HCT116 (cell line): ENCODE measurements around the gene DNM2. TPM values are rescaled to one million over a fixed set of nuclear protein-coding genes. Genes with fewer than 3 reads are reported as not detected.

Experiments used
- ATAC-seq: fragments of 200-7000 bp; cut with Tn5 transposase; 2 replicates; pipeline ENCODE4 v1.9.1; 2020; ENCODE audit warnings: mild to moderate bottlenecking, moderate library complexity
- BruUV-seq: library from RNA; stranded (reverse); fragments of 400-500 nt; replicated peaks from 2 replicates; lab custom pipeline; 2021; lab: Mats Ljungman, UMichigan
- CTCF ChIA-PET: fragments of 300-600 bp; sonication (Branson Sonifier 250); formaldehyde crosslinking; loops from one replicate; lab custom pipeline; 2021; ENCODE audit warnings: antibody characterized with exemption; lab: Charles Lee
- POLR2A ChIA-PET: fragments of 300-600, 350-600 bp; sonication (Branson Sonifier 250); formaldehyde crosslinking; loops from one replicate; lab custom pipeline; 2021; ENCODE audit warnings: antibody characterized with exemption; lab: Charles Lee
- RAD21 ChIA-PET, 2 experiments: fragments of 300-600 bp; sonication (Branson Sonifier 250); formaldehyde crosslinking; loops; one replicate each; lab custom pipeline; 2023; ENCODE audit warnings: low total read pairs in 2 of 2; ENCODE audit not compliant: uncharacterized antibody in 2 of 2, unreplicated experiment in 2 of 2, low non-redundant PET in 1 of 2; lab: Charles Lee
- DNase-seq: peaks from one replicate; pipeline ENCODE4 v3.0.0-alpha.2; 2010; ENCODE audit warnings: low read depth, low spot score
- H2AFZ ChIP-seq: fragments of 200-600 bp; shearing (Covaris generic), sonication (generic); 2 replicates; pipeline ENCODE4 v1.6.1; 2017; ENCODE audit warnings: low read depth, mixed run types, mixed read lengths, antibody characterized with exemption, low read length; ENCODE audit not compliant: poor library complexity, severe bottlenecking
- H3K27ac ChIP-seq: 2 replicates; pipeline ENCODE4 v1.5.1; 2012; ENCODE audit warnings: low read depth, low read length
- H3K27me3 ChIP-seq: fragments of 200-600 bp; sonication (generic); 2 replicates; pipeline ENCODE4 v1.6.1; 2016; ENCODE audit warnings: mixed run types, low read length, mixed read lengths; ENCODE audit not compliant: insufficient read depth
- H3K36me3 ChIP-seq, 2 experiments: fragments of 200-500 bp in 1 of 2; fragments of 200-600 bp in 1 of 2; sonication (Bioruptor generic) in 1 of 2; sonication (generic) in 1 of 2; 2 replicates each; pipeline versions ENCODE4 v1.5.1 to v1.6.1; 2014 to 2016; ENCODE audit warnings: low read length in 2 of 2, inconsistent platforms in 1 of 2, mixed read lengths in 1 of 2, mixed run types in 1 of 2; ENCODE audit not compliant: insufficient read depth in 2 of 2, control insufficient read depth in 1 of 2
- H3K4me1 ChIP-seq, 2 experiments: fragments of 200-600 bp in 1 of 2; sonication (generic) in 1 of 2; 2 replicates each; pipeline versions ENCODE4 v1.5.1 to v1.6.1; 2012 to 2017; ENCODE audit warnings: low read length in 2 of 2, inconsistent platforms in 1 of 2, mild to moderate bottlenecking in 1 of 2, mixed read lengths in 1 of 2, mixed run types in 1 of 2, moderate library complexity in 1 of 2; ENCODE audit not compliant: insufficient read depth in 2 of 2, control insufficient read depth in 1 of 2
- H3K4me2 ChIP-seq: fragments of 200-600 bp; sonication (generic); 2 replicates; pipeline ENCODE4 v1.6.1; 2017; ENCODE audit warnings: mixed run types, low read length, mixed read lengths
- H3K4me3 ChIP-seq, 2 experiments: fragments of 200-600 bp in 1 of 2; sonication (generic) in 1 of 2; replicated peaks in 1 of 2; 2 replicates each; pipeline ENCODE4 v1.5.1; 2011 to 2016; ENCODE audit warnings: low read length in 2 of 2, control low read depth in 1 of 2, low read depth in 1 of 2, mild to moderate bottlenecking in 1 of 2, mixed read lengths in 1 of 2, mixed run types in 1 of 2
- H3K79me2 ChIP-seq: fragments of 200-600 bp; sonication (generic); 2 replicates; pipeline ENCODE4 v1.6.1; 2017; ENCODE audit warnings: mild to moderate bottlenecking, mixed run types, low read length, moderate library complexity, mixed read lengths; ENCODE audit not compliant: insufficient read depth
- H3K9ac ChIP-seq: fragments of 200-600 bp; sonication (generic); 2 replicates; pipeline ENCODE4 v1.6.1; 2016; ENCODE audit warnings: low read length, mixed read lengths
- H3K9me2 ChIP-seq: fragments of 200-600 bp; sonication (generic), shearing (Covaris generic); 2 replicates; pipeline ENCODE4 v1.6.1; 2017; ENCODE audit warnings: mixed run types, mild to moderate bottlenecking, moderate library complexity; ENCODE audit not compliant: insufficient read depth
- H3K9me3 ChIP-seq, 2 experiments: fragments of 200-500 bp in 1 of 2; fragments of 200-600 bp in 1 of 2; sonication (Bioruptor generic) in 1 of 2; sonication (generic) in 1 of 2; 2 replicates each; pipeline ENCODE4 v1.6.1; 2014 to 2017; ENCODE audit warnings: low read length in 2 of 2, mixed read lengths in 2 of 2, inconsistent platforms in 1 of 2, low read depth in 1 of 2, mild to moderate bottlenecking in 1 of 2, mixed run types in 1 of 2, moderate library complexity in 1 of 2; ENCODE audit not compliant: control insufficient read depth in 1 of 2, insufficient read depth in 1 of 2
- H4K20me1 ChIP-seq: fragments of 200-600 bp; sonication (generic), shearing (Covaris generic); 2 replicates; pipeline ENCODE4 v1.6.1; 2017; ENCODE audit warnings: mixed run types, mild to moderate bottlenecking, moderate library complexity; ENCODE audit not compliant: insufficient read depth
- CTCF ChIP-seq, 3 experiments: fragments of 200-600 bp in 1 of 3; sonication (generic) in 1 of 3; IDR thresholded peaks in 2 of 3; conservative IDR thresholded peaks in 1 of 3; 2 replicates each; pipeline ENCODE4 v1.5.1; 2012 to 2017; ENCODE audit warnings: low read depth in 2 of 3, low read length in 2 of 3, antibody characterized with exemption in 1 of 3, borderline replicate concordance in 1 of 3, control low read depth in 1 of 3, mild to moderate bottlenecking in 1 of 3, mixed read lengths in 1 of 3, mixed run types in 1 of 3, moderate library complexity in 1 of 3; ENCODE audit not compliant: insufficient read depth in 1 of 3
- EZH2phosphoT487 ChIP-seq: fragments of 200-600 bp; IDR thresholded peaks from 2 replicates; pipeline ENCODE4 v1.6.1; 2018; ENCODE audit warnings: antibody characterized with exemption, borderline replicate concordance
- POLR2AphosphoS5 ChIP-seq: IDR thresholded peaks from 2 replicates; pipeline ENCODE4 v1.6.1; 2011; ENCODE audit warnings: mild to moderate bottlenecking, low read depth, low read length, moderate library complexity
- SRF ChIP-seq: IDR thresholded peaks from 2 replicates; pipeline ENCODE4 v1.6.1; 2012; ENCODE audit warnings: low read depth
- ZBTB33 ChIP-seq: IDR thresholded peaks from 2 replicates; pipeline ENCODE4 v1.6.1; 2011; ENCODE audit warnings: mild to moderate bottlenecking, low read length, moderate library complexity; ENCODE audit not compliant: insufficient replicate concordance; ENCODE audit errors: extremely low read depth
- ZFX ChIP-seq: fragments of 450-650 bp; IDR thresholded peaks from 2 replicates; pipeline ENCODE4 v1.6.1; 2017
- intact Hi-C: fragments of 100-400 bp; cut with micrococcal nuclease; formaldehyde crosslinking; loops from 2 replicates; pipeline ENCODE4 v1.10.0; 2022
- total RNA-seq: library from RNA; stranded (reverse); gene quantifications from one replicate; pipeline ENCODE4 v1.2.1, GENCODE V29; 2021; ENCODE audit not compliant: unreplicated experiment

Gene DNM2
- total RNA-seq, 1 experiment from 2014 or later, result 183 TPM

- Histone ChIP-seq H3K27ac (no peak overlapping the region), H2AFZ (no peak overlapping the region), H3K4me2 (no peak overlapping the region), H3K9me2 (no peaks in the 10 kb centered on the region), H3K27me3 (no peaks in the 10 kb centered on the region), H4K20me1 (no peaks in the 10 kb centered on the region), H3K9me3 (no peaks in the 10 kb centered on the region), H3K4me1 (peaks cover 2 to 23% of the 10 kb centered on the region in 2 experiments; a peak in 2 of 4 replicates), H3K4me3 (no peak overlapping the region), H3K9ac (no peak overlapping the region), H3K36me3 (no peaks in the 10 kb centered on the region), H3K79me2 (no peaks in the 10 kb centered on the region)
- no peak for ATAC-seq
- intact Hi-C loops, result no loop called here
- CTCF ChIA-PET, result interaction anchor here (0.6 to 5.7 kb wide), 5 partner anchors 10 to 155 kb away, joined by 3 to 47 read pairs (median 3); partner anchors contain the start of genes CARM1, DNM2 and TMED1
- DNase-seq, result no peak
- POLR2A ChIA-PET, result interaction anchor here (0.9 kb wide), 1 partner anchor 9 kb away, joined by 3 read pairs; no protein-coding TSS in a partner anchor
- no TSS peak for BruUV-seq
- TF ChIP-seq CTCF (IDR thresholded peaks at IDR 0.05 in 2 of 3, conservative IDR thresholded peaks at IDR 0.05 in 1 of 3; ENCODE audit: borderline replicate concordance in 1 of 3, insufficient read depth in 1 of 3, low read depth in 2 of 3, low read length in 2 of 3) (no peak), SRF (no peak), ZBTB33 (no peak), POLR2AphosphoS5 (no peak), EZH2phosphoT487 (no peak), ZFX (no peak)
- RAD21 ChIA-PET, result no interaction called here
Observed at GRCh38 chr19:10854350-10855089, 136.6 kb downstream of the DNM2 start.
